IMR-90 (cell line): ENCODE results near the gene CHN1. TPM values are rescaled to one million over a fixed set of nuclear protein-coding genes. Genes with fewer than 3 reads are reported as not detected.

Experiments used
- ATAC-seq: fragments of 200-7000 bp; cut with Tn5 transposase; 2 replicates; pipeline ENCODE4 v1.9.1; 2020; ENCODE audit warnings: low read depth, mild to moderate bottlenecking, moderate library complexity
- BruUV-seq: library from RNA; stranded (reverse); fragments of 400-500 nt; replicated peaks from 2 replicates; lab custom pipeline; 2021; lab: Mats Ljungman, UMichigan
- CTCF ChIA-PET: fragments of 300-600 bp; formaldehyde crosslinking; extraction: SDS; loops from one replicate; lab custom pipeline; 2021; ENCODE audit warnings: antibody characterized with exemption; lab: Yijun Ruan, JAX
- POLR2A ChIA-PET: fragments of 300-600 bp; sonication (Branson Sonifier 250); formaldehyde crosslinking; loops from one replicate; lab custom pipeline; 2022; ENCODE audit warnings: antibody characterized with exemption; ENCODE audit not compliant: unreplicated experiment; lab: Charles Lee
- DNase-seq: peaks from one replicate; pipeline ENCODE4 v3.0.0; 2013
- H2AFZ ChIP-seq: replicated peaks from 2 replicates; pipeline ENCODE3; 2013; ENCODE audit warnings: low read length, mild to moderate bottlenecking; ENCODE audit not compliant: poor library complexity
- H2AK5ac ChIP-seq: 2 replicates; pipeline ENCODE4 v1.6.1; 2013; ENCODE audit warnings: low read depth, low read length, inconsistent platforms
- H2AK9ac ChIP-seq: replicated peaks from 2 replicates; pipeline ENCODE3; 2013; ENCODE audit warnings: mild to moderate bottlenecking, low read depth, low read length, moderate library complexity; ENCODE audit not compliant: poor library complexity
- H2BK120ac ChIP-seq: 2 replicates; pipeline ENCODE4 v1.6.1; 2013; ENCODE audit warnings: low read depth, low read length, inconsistent platforms
- H2BK15ac ChIP-seq: 3 replicates; pipeline ENCODE4 v1.6.1; 2013; ENCODE audit warnings: low read depth, low read length, inconsistent platforms
- H2BK20ac ChIP-seq: 2 replicates; pipeline ENCODE4 v1.6.1; 2013; ENCODE audit warnings: low read depth, mild to moderate bottlenecking, inconsistent platforms, low read length, moderate library complexity
- H2BK5ac ChIP-seq: 2 replicates; pipeline ENCODE4 v1.6.1; 2013; ENCODE audit warnings: mild to moderate bottlenecking, low read depth, low read length, inconsistent platforms; ENCODE audit not compliant: poor library complexity, severe bottlenecking
- H3K14ac ChIP-seq: replicated peaks from 2 replicates; pipeline ENCODE4 v1.6.1; 2013; ENCODE audit warnings: low read depth, low read length, inconsistent platforms
- H3K18ac ChIP-seq: 2 replicates; pipeline ENCODE4 v1.6.1; 2013; ENCODE audit warnings: low read depth, low read length, control low read depth
- H3K23ac ChIP-seq: 2 replicates; pipeline ENCODE4 v1.6.1; 2013; ENCODE audit warnings: low read depth, low read length, inconsistent platforms
- H3K27ac ChIP-seq: 2 replicates; pipeline ENCODE4 v1.5.1; 2013; ENCODE audit warnings: mild to moderate bottlenecking, control low read depth, low read length; ENCODE audit not compliant: insufficient read depth
- H3K27me3 ChIP-seq: 2 replicates; pipeline ENCODE4 v1.6.1; 2013; ENCODE audit warnings: low read length; ENCODE audit not compliant: control insufficient read depth, insufficient read depth
- H3K36me3 ChIP-seq: 2 replicates; pipeline ENCODE4 v1.6.1; 2013; ENCODE audit warnings: low read length, mixed read lengths; ENCODE audit not compliant: control insufficient read depth, insufficient read depth
- H3K4ac ChIP-seq: 2 replicates; pipeline ENCODE4 v1.6.1; 2013; ENCODE audit warnings: low read depth, low read length, inconsistent platforms
- H3K4me1 ChIP-seq: 2 replicates; pipeline ENCODE4 v1.6.1; 2013; ENCODE audit warnings: low read length, mixed read lengths; ENCODE audit not compliant: control insufficient read depth, insufficient read depth
- H3K4me2 ChIP-seq: 2 replicates; pipeline ENCODE4 v1.6.1; 2013; ENCODE audit warnings: low read depth, mild to moderate bottlenecking, control low read depth, low read length, moderate library complexity
- H3K4me3 ChIP-seq: 2 replicates; pipeline ENCODE4 v1.5.1; 2013; ENCODE audit warnings: low read depth, mild to moderate bottlenecking, control low read depth, low read length, moderate library complexity; ENCODE audit not compliant: insufficient read depth
- H3K56ac ChIP-seq: 2 replicates; pipeline ENCODE4 v1.6.1; 2013; ENCODE audit warnings: low read length, inconsistent platforms; ENCODE audit not compliant: insufficient read depth; ENCODE audit errors: extremely low read depth
- H3K79me1 ChIP-seq, 2 experiments: 2 replicates each; pipeline ENCODE4 v1.6.1; 2013; ENCODE audit warnings: low read length in 2 of 2, inconsistent platforms in 1 of 2, low read depth in 1 of 2
- H3K9ac ChIP-seq: 2 replicates; pipeline ENCODE4 v1.6.1; 2013; ENCODE audit warnings: low read depth, low read length, control low read depth
- H3K9me1 ChIP-seq: 2 replicates; pipeline ENCODE4 v1.6.1; 2013; ENCODE audit warnings: low read length, inconsistent platforms; ENCODE audit not compliant: insufficient read depth
- H3K9me3 ChIP-seq: 2 replicates; pipeline ENCODE4 v1.6.1; 2013; ENCODE audit warnings: low read length; ENCODE audit not compliant: control insufficient read depth, insufficient read depth
- H4K20me1 ChIP-seq: 2 replicates; pipeline ENCODE4 v1.6.1; 2013; ENCODE audit warnings: low read length, inconsistent platforms; ENCODE audit not compliant: insufficient read depth
- H4K5ac ChIP-seq: 2 replicates; pipeline ENCODE4 v1.6.1; 2013; ENCODE audit warnings: mild to moderate bottlenecking, low read depth, low read length, control low read depth
- H4K8ac ChIP-seq, 2 experiments: 2 replicates each; pipeline ENCODE4 v1.6.1; 2013; ENCODE audit warnings: low read depth in 2 of 2, low read length in 2 of 2, control low read depth in 1 of 2, inconsistent platforms in 1 of 2
- H4K91ac ChIP-seq: 2 replicates; pipeline ENCODE4 v1.6.1; 2013; ENCODE audit warnings: low read depth, low read length, inconsistent platforms; ENCODE audit not compliant: insufficient read depth
- CHD1 ChIP-seq: IDR thresholded peaks from 2 replicates; pipeline ENCODE4 v1.6.1; 2012; ENCODE audit warnings: low read depth, low read length, improper control_type of control experiment
- WGBS, 2 experiments: methylation state at CpG; one replicate each; pipeline versions ENCODE4 v1.1.5 to v1.1.7; 2013; ENCODE audit warnings: missing lambda C conversion rate in 2 of 2; ENCODE audit not compliant: insufficient read length in 1 of 2; ENCODE audit errors: extremely low coverage in 2 of 2; 5-methylcytosine and 5-hydroxymethylcytosine counted together
- dilution Hi-C: fragments of 300-500 bp; cut with HindIII; formaldehyde crosslinking; loops from one replicate; pipeline ENCODE4 v1.14.3; 2018; ENCODE audit warnings: low sequenced_read_pairs; ENCODE audit not compliant: unreplicated experiment
- in situ Hi-C: fragments of 300-500 bp; cut with MboI; formaldehyde crosslinking; loops from 3 replicates; pipeline ENCODE4 v1.14.3; 2019; ENCODE audit warnings: low sequenced_read_pairs, inconsistent platforms, mixed read lengths
- intact Hi-C: fragments of 100-400 bp; cut with micrococcal nuclease; formaldehyde crosslinking; loops from 2 replicates; pipeline ENCODE4 v1.10.0; 2022
- polyA plus RNA-seq, 3 experiments: library from polyadenylated mRNA; depleted of rRNA; stranded (reverse); fragments of >200 nt; gene quantifications; 2 replicates each; pipeline ENCODE4 v1.2.3, GENCODE V29; 2012; ENCODE audit warnings: low replicate concordance in 1 of 3
- total RNA-seq: library from RNA; depleted of rRNA; stranded (reverse); fragments of >200 nt; gene quantifications from 2 replicates; pipeline ENCODE4 v1.2.3, GENCODE V29; 2012

Gene CHN1
- total and polyA plus RNA-seq, 2 of the 4 experiments (the other 2 are of a cell fraction) = 58.4 to 66.9 TPM

DNA sequence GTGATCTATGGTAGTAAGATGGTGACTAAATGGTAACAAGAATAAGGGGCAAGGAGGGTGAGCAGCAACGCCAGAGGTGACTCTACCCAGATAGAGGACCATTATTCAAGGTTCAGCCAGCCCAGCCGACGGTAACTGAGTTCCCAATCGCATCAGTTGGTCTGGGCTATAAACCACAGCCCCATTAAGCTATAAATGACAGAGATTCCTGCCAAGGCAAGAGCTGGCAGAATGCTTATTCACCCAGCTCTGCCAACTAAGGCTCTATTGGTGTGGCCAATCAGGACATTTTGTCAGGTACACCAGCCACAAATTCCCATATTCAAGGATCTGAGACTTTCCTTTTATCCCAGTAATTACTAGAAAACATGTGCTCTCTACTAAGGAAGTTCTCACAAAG, 3.6 kb downstream of the CHN1 start:
- Histone ChIP-seq H3K79me1 (no peaks in the 10 kb centered on the region), H3K4me1 (no peaks in the 10 kb centered on the region), H4K5ac (no peak overlapping the region), H2BK5ac (no peak overlapping the region), H4K91ac (no peak overlapping the region), H4K8ac (no peak overlapping the region), H3K9me3 (no peaks in the 10 kb centered on the region), H3K4ac (no peak overlapping the region), H3K56ac (no peak overlapping the region), H3K18ac (no peak overlapping the region), H3K4me3 (no peak overlapping the region), H2BK120ac (no peak overlapping the region), H2AK5ac (no peak overlapping the region), H3K9ac (no peak overlapping the region), H2BK15ac (no peak overlapping the region), H3K36me3 (no peaks in the 10 kb centered on the region; the same call in 1 of the 2 replicates), H4K20me1 (no peaks in the 10 kb centered on the region), H3K23ac (no peak overlapping the region), H2AFZ (no peak overlapping the region), H3K27ac (no peak overlapping the region), H3K9me1 (no peaks in the 10 kb centered on the region), H3K14ac (no peak overlapping the region), H3K4me2 (no peak overlapping the region), H2AK9ac (no peak overlapping the region), H2BK20ac (no peak overlapping the region), H3K27me3 (peaks cover 10% of the 10 kb centered on the region; the same call in 1 of the 2 replicates)
- BruUV-seq = no TSS peak
- TF ChIP-seq CHD1 = no peak
- in situ Hi-C loops (no loop called here), dilution Hi-C loops (no loop called here), intact Hi-C loops (no loop called here)
- no peak for ATAC-seq
- ChIA-PET CTCF (no interaction called here), POLR2A (interaction anchor here (0.5 kb wide), 1 partner anchor 36 kb away, joined by 6 read pairs; no protein-coding TSS in a partner anchor)
- WGBS, 2 experiments = no CpG with 5 or more reads among the region's 4 CpGs
- no peak for DNase-seq
